Activated T-cell treated with anti-CD3 and anti-CD28 coated beads, Interleukin-2, amount 50 U/mL, for 48 hours (primary cell): ENCODE results near the gene CLEC9A.

Experiments
- DNase-seq, 2 experiments: peaks; one replicate each; pipeline ENCODE4 v3.0.0-alpha.2; 2020

Gene CLEC9A

GRCh38 chr12:10113920-10114319 lies 83.4 kb downstream of the CLEC9A start:
- no peak for DNase-seq

DNA sequence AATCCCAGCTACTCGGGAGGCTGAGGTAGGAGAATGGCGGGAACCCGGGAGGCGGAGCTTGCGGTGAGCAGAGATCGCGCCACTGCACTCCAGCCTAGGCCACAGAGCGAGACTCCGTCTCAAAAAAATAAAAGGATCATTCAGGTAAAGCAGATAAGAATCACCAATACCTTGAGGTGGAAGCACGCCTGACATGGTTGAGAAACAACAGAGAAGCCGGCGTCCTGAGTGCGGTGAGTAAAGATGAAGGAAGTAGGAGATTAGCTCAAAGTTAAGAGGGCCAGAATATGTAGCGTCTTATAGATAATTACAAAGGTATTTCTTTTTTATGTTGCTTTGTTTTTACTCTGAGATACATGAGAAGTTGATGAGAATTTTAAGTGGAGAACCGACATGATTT lies 84.8 kb downstream of the CLEC9A start:
- DNase-seq = no peak
